Esophagus mucosa (tissue), 1 donor: ENCODE results near the gene EPG5. TPM values are rescaled to one million over a fixed set of nuclear protein-coding genes. Genes with fewer than 3 reads are reported as not detected.

Experiments used
- total RNA-seq: library from RNA; stranded (reverse); gene quantifications from one replicate; pipeline ENCODE4 v1.2.4, GENCODE V29; 2023
- donor health status: DM: yes; HTN: yes; CAD: no.

EPG5 gene
- total RNA-seq, 1 donor from 2014 or later = 12.2 TPM

Other genes with a start within 250 kb of the EPG5 start
- 0.52 TPM for gene SLC14A1, start 243.1 kb downstream of the EPG5 start, total RNA-seq
- not detected for gene SIGLEC15, start 141.7 kb downstream of the EPG5 start, total RNA-seq
- 4.7 TPM for gene PSTPIP2, start 104.9 kb upstream of the EPG5 start, total RNA-seq
- gene ATP5F1A, start 131.0 kb upstream of the EPG5 start, total RNA-seq = 466 TPM
- gene HAUS1, start 137.1 kb upstream of the EPG5 start, total RNA-seq = 18.4 TPM